HG03103 (cell line): ENCODE data around the gene DUSP12.

Experiments
- ATAC-seq: cut with Tn5 transposase; IDR thresholded peaks from one replicate; pipeline ENCODE4 v1.9.1; 2021; ENCODE audit warnings: low read depth; ENCODE audit not compliant: unreplicated experiment

Gene DUSP12

DNA sequence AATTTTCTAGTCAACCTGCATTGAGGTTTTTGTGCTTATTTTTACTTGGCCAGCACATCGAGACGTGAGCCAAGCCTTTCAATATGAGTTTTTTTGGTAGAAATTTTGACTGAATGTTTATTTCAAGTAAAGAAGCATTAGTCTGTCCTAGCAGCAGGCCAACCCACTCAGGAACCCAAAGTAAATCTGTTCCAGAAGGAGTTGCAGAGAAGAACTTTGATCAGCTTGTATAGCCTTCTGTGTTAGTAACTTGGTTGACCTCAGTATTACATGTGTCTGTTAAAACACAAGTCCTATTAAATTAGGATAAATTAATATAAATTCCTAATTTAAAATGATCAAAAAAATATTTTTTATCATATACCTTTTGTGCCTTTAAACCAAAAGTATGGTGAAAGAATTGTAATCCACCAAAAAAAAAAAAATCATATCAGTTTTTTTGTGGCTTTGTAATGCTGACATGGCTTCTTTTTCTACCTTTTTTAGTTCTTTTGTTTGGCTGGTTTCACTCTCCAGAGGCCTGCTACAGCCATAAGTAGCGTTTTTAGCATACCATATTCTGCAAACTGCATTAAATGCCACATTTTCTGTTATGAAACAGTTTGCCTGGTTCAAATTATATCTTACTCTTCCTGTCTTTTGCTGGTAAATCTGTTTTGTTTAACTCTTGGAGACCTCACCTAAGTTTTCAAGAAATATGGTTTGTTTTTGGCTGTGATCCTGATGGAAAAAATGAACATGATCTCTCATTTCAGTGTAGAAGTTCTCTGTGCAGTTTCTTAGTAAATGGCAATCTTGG is 56.0 kb downstream of the DUSP12 start:
- no peak for ATAC-seq
